NOMO-1 treated with dmso at 0.1 percent for 144 hours (cell line): Measurements from ENCODE around the gene IFNA16.
"Not testable (repeated sequence)": the region's sequence is repeated elsewhere in the genome, so short reads cannot be mapped to it uniquely, and the experiment has no call there.

Experiments used
- DNase-seq: peaks from one replicate; lab custom pipeline; 2025; ENCODE audit not compliant: unreplicated experiment; lab: John Stamatoyannopoulos, UW

Gene IFNA16

GRCh38 chr9:21202105-21202504, 15.0 kb downstream of the IFNA16 start, which contains the start of gene IFNA7:
Gene IFNA7, minus strand, starts transcription at chr9:21202205. Its CDS starts 40 bp downstream, at chr9:21202165.
- not testable (repeated sequence) for DNase-seq

DNA sequence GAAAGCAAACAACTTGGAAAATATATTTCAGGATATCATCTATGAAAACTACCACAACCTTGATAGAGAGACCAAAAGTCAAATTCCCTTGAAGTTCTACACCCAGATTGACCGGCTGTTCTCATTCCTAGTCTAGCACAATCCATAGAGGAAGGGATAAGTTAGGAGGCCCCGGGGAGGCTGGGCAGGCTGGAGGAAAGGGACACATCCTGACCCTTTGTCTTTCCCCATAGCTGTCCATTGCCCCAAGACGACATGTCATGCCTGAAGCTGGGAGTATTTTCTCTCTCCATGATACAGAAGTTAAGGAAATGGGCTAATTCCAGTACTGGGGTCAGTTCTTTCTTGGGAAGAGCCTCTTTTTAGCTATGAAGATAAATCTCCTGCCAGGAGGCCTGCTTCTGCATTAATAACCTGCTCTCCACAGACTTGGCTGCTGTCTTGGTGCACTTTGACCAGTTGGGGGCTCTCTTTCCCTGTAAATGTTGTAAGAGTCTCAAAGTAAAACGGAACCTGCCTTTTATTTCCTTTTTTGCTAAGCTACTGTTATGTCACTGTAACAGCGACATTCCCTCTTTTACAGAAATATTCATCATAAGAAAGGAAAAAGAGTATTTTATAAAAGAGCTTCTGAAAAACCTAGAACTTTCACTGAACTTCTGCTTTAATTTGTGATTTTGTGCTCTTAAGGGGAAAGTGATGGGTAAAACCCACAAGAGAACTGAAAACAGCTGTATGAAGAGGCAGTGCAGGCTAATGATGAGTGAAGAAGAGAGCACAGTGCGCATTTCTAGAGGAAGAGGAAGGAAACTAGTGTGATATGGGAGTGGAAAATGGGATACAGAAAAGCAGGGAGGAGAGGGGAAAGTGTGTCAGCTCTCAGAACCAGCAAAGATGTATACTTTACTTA, 22.0 kb downstream of the IFNA16 start:
- not testable (repeated sequence) for DNase-seq

DNA sequence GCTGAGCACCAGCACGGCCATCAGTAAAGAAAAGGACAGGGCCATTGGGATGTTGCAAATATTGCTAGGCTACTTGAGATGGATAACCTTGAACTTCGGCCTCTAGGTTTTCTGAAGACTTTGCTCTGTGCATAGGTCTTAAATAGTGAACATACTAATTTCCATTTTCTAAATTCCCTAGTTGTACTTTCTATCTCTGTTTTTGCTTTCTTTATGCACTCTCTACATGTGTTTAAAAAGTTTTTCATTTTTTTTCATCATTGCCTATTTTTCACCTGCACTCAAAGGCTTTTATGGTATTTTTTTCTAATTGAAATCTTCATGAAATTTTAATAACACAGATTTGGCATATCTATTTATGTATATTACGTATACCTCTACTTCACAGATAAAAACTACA, 29.6 kb downstream of the IFNA16 start, which contains the start of gene IFNA4:
TSS of gene IFNA4 (minus strand) at position 101 of the 400 bp plus-strand sequence. CDS start at position 45, 56 bp downstream.
- not testable (repeated sequence) for DNase-seq

DNA sequence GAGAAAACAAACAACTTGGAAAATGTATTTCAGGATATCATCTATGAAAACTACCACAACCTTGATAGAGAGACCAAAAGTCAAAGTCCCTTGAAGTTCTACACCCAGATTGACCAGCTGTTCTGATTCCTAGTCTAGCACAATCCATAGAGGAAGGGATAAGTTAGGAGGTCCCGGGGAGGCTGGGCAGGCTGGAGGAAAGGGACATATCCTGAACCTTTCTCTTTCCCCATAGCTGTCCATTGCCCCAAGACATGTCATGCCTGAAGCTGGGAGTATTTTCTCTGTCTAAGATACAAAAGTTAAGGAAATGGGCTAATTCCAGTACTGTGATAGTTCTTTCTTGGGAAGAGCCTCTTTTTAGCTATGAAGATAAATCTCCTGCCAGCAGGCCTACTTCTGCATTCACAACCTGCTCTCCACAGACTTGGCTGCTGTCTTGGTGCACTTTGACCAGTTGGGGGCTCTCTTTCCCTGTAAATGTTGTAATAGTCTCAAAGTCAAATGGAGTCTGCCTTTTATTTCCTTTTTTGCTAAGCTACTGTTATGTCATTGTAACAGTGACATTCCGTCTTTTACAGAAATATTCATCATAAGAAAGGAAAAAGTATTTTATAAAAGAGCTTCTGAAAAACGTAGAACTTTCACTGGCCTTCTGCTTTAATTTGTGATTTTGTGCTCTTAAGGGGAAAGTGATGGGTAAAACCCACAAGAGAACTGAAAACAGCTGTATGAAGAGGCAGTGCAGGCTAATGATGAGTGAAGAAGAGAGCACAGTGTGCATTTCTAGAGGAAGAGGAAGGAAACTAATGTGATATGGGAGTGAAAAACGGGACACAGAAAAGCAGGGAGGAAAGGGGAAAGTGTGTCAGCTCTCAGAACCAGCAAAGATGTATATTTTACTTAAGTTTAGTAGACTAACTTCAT, 34.0 kb downstream of the IFNA16 start:
- not testable (repeated sequence) for DNase-seq

- no peak for DNase-seq
These were observed 42.4 kb downstream of the IFNA16 start for GRCh38 chr9:21174671-21175070.

DNA sequence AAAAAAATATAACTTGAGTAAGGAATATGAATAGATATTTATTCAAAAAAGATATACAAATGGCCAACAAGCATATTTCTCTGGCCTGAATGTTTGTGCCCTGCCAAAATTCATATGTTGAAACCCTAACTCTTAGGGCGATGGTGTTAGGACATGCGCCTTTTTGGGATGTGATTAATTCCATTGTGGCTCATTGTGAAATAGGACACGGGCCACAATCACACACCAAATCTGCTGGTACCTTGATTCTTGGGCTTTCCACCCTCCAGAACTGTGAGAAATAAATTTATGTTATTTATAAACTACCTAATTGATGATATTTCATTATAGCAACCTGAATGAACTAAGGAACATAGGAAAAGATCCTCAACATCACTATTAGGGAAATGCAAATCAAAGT, 45.0 kb downstream of the IFNA16 start:
- no peak for DNase-seq

DNA sequence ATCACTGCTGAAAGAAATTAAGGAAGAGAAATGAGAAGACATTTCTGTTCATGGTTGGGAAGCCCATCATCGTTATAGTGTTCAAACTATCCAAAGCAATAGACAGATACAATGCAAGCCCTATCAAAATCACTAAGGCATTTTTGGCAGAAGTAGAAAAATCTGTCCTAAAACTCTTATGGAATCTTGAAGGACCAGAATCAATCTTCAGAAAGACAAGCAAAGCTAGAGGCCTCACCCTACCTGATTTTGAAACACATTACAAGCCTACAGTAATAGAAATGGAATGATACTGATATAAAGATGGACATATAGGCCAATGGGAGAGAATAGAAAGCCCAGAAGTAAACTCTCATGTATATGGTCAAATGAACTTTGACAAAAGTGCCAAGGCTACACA, 45.8 kb downstream of the IFNA16 start:
- no peak for DNase-seq

GRCh38 chr9:21166560-21166959, 50.6 kb downstream of the IFNA16 start, which contains the start of gene IFNA21:
Gene IFNA21, minus strand, starts transcription at chr9:21166660. Its CDS starts 48 bp downstream, at chr9:21166612.
- not testable (repeated sequence) for DNase-seq
